GM12891 (cell line): ENCODE data around the gene CLDN8.

Experiments used
- DNase-seq: peaks from one replicate; pipeline ENCODE4 v3.0.0; 2011; ENCODE audit warnings: low spot score; ENCODE audit not compliant: insufficient read length
- FAIRE-seq: peaks from 2 replicates; lab custom pipeline; 2011; peaks lifted over from hg19 to GRCh38; lab: Jason Lieb, UNC
- PAX5 ChIP-seq: IDR thresholded peaks from 2 replicates; pipeline ENCODE4 v1.6.1; 2011; ENCODE audit warnings: low read length, moderate library complexity, mild to moderate bottlenecking; ENCODE audit not compliant: insufficient read depth, severe bottlenecking
- POLR2A ChIP-seq: IDR thresholded peaks from 2 replicates; pipeline ENCODE4 v1.6.1; 2011; ENCODE audit warnings: low read depth, low read length, control low read depth
- POLR2AphosphoS5 ChIP-seq: IDR thresholded peaks from 2 replicates; pipeline ENCODE4 v1.6.1; 2011; ENCODE audit warnings: low read depth, low read length, control low read depth
- POU2F2 ChIP-seq: IDR thresholded peaks from 2 replicates; pipeline ENCODE4 v1.6.1; 2011; ENCODE audit warnings: low read depth, mild to moderate bottlenecking, control low read depth, low read length, moderate library complexity
- SPI1 ChIP-seq: IDR thresholded peaks from 2 replicates; pipeline ENCODE4 v1.6.1; 2011; ENCODE audit warnings: low read depth, low read length, control low read depth
- TAF1 ChIP-seq: IDR thresholded peaks from 2 replicates; pipeline ENCODE4 v1.6.1; 2011; ENCODE audit warnings: low read depth, low read length, control low read depth

Gene CLDN8

DNA sequence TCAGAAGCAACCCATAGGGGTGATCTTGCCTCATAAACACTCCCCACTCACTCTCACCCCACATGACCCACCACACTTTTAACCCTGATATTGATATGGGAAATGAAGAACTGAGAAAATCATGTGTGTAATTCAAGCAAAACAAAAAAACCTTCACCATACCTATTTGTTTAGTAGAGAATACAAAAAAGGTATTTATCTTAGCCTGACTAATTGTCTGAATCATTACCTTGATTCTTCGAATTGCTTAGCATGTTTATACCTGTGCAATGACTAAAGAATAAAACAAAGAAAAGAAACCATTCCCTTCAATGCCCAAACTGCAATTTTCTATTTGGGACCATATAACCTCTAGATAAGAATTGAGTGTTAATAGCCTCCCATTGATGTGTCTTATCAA, 51.1 kb downstream of the CLDN8 start:
- TF ChIP-seq PAX5 = no peak
- TF ChIP-seq POU2F2 = no peak
- no peak for TF ChIP-seq SPI1
- TF ChIP-seq TAF1 = no peak
- TF ChIP-seq POLR2A = no peak
- TF ChIP-seq POLR2AphosphoS5 = no peak
- DNase-seq = no peak
- FAIRE-seq = no peak
